HG03135 (cell line): ENCODE results near the gene SUSD6.

Experiments
- ATAC-seq: cut with Tn5 transposase; IDR thresholded peaks from one replicate; pipeline ENCODE4 v1.9.1; 2021; ENCODE audit warnings: mild to moderate bottlenecking, moderate library complexity; ENCODE audit not compliant: unreplicated experiment

SUSD6 gene

GRCh38 chr14:69753860-69754259 is 142.5 kb downstream of the SUSD6 start:
- no peak for ATAC-seq

GRCh38 chr14:69754487-69754886 is 143.1 kb downstream of the SUSD6 start:
- no peak for ATAC-seq

DNA sequence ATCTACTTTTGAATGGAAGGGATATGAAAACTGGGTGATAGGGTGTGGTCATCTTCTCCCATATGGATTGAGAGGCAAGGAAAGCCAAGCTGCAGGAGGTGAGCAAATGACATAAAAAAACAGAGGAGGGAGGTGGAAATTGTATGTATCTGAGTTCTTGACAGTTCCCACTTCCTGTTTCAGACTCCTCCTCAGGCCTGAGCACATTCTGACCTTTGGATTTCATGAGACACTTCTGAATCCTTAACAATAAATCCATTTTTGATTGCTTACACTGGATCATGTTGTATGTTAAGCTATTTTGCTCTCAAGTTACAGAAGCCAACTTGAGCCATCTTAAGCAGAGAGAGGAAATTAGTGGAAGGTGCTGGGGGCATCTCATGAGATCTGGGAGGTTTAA is 143.9 kb downstream of the SUSD6 start:
- ATAC-seq, result no peak

DNA sequence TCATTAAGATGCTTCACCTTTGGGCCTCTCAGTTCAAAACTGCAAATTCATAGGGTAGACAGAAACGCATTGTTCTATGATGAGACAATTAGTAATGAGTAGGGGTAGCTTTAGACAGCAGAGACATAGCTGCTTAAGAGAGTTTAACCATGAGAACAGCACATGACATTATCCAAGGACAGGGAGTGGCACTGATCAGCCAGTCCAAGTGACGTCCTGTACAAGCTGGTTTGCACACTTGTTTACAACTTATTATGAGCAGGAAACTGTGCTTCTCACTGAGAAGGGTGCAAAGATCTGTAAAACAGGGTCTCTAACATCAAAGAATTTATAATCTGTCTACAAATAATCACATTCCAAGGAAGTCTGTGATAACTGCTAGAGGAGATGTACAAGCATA is 144.4 kb downstream of the SUSD6 start:
- ATAC-seq, result no peak

DNA sequence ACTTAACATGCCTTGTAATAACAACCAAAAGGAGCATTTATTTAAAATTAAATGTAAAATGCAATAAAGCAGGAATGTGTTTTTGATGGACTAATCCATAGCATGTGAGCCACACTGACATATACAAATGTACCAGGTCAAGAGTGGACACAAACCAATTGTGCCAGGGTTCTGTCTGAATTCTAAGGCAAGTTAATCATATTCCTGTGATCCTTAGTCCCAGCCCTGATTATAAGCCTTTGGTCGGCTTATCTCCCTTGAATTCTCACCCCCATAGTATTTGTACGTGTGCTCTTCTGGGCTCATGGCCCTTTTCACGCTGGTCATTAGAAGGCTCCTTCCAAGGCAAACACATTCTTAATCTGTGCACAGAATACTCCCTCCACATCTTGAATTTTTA is 144.9 kb downstream of the SUSD6 start:
- no peak for ATAC-seq

DNA sequence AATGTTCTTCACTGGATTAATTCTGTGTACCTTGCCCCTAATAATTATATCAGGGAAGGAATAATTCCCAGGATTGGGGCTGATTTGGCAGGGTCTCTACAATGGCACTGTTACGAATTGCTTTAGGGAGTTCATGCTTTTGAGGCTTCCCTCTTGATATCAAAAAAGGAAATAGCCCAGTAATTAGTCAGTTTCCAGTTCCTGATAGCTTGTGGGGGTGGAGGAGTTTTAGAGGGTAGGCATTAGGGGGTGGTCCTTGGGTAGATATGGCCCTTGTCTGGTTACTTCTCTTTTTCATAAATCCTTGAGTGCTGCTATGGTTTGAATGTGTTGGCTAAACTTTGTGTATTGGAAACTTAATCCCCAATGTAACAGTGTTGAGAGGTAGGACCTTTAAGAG is 149.4 kb downstream of the SUSD6 start:
- no peak for ATAC-seq

DNA sequence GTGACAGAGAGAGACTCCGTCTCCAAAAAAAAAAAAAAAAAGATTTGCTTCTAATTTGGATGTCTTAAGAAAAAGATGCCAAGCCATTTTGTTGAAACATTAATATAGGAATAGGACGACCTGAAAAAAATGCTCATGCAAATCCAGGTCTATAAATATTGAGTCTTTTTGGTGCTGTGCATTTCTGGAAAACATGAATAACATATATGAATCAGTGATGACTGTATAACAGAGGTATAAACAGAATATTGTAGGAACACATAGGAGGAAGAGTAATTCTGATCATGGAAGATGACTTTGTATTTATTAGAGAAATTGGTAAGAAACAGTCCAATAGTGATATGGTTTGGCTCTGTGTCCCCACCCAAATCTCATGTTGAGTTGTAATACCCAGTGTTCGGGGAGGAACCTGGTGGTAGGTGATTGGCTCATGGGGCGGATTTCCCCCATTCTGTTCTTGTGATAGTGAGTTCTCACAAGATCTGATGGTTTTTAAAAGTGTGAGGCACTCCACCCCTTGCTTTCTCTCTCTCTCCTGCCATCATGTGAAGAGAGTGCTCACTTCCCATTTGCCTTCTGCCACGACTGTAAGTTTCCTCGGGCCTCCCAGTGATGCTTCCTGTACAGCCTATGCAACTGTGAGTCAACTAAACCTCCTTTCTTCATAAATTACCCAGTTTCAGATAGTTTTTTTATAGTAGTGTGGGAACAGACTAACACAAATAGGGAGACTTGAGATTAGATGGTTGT is 152.5 kb downstream of the SUSD6 start:
- no peak for ATAC-seq
